Adipocyte (in vitro differentiated cells): ENCODE data around the gene GNPDA1.
"Not testable (repeated sequence)": the region's sequence is repeated elsewhere in the genome, so short reads cannot be mapped to it uniquely, and the experiment has no call there.

ENCODE experiments used
- DNase-seq: peaks from one replicate; pipeline ENCODE4 v3.0.0-alpha.2; 2015; ENCODE audit warnings: low read depth
- H3K27me3 ChIP-seq: replicated peaks from 2 replicates; pipeline ENCODE4 v1.7.0; 2013; ENCODE audit warnings: mild to moderate bottlenecking, low read length, moderate library complexity; ENCODE audit not compliant: control insufficient read depth, insufficient read depth
- H3K36me3 ChIP-seq: 2 replicates; pipeline ENCODE4 v1.7.0; 2013; ENCODE audit warnings: low read length, mild to moderate bottlenecking, moderate library complexity; ENCODE audit not compliant: control insufficient read depth, insufficient read depth, severe bottlenecking
- H3K4me1 ChIP-seq: 2 replicates; pipeline ENCODE4 v1.7.0; 2013; ENCODE audit warnings: mild to moderate bottlenecking, low read length, moderate library complexity; ENCODE audit not compliant: control insufficient read depth, insufficient read depth
- H3K4me3 ChIP-seq: 2 replicates; pipeline ENCODE4 v1.7.0; 2013; ENCODE audit warnings: mild to moderate bottlenecking, low read length, moderate library complexity
- H3K9ac ChIP-seq: 2 replicates; pipeline ENCODE4 v1.7.0; 2013; ENCODE audit warnings: mild to moderate bottlenecking, low read length, moderate library complexity
- H3K9me3 ChIP-seq: 2 replicates; pipeline ENCODE4 v1.7.0; 2013; ENCODE audit warnings: mild to moderate bottlenecking, low read length, moderate library complexity; ENCODE audit not compliant: control insufficient read depth

GNPDA1 gene

GRCh38 chr5:142012792-142013388 is at the start of gene GNPDA1:
TSS of gene GNPDA1 (minus strand) at chr5:142013027. CDS start at chr5:142012035, 992 bp downstream.
- H3K36me3 ChIP-seq, result peaks cover 6% of the 10 kb centered on the region
- no peaks in the 10 kb centered on the region for H3K27me3 ChIP-seq
- peaks cover 22% of the 10 kb centered on the region for H3K4me1 ChIP-seq
- DNase-seq, result peak; percentile 92
- no peaks in the 10 kb centered on the region for H3K9me3 ChIP-seq
- H3K9ac ChIP-seq, result peak within 1 kb of the TSS; percentile 93
- peak within 1 kb of the TSS; percentile 94 for H3K4me3 ChIP-seq

- no peak overlapping the region for H3K4me3 ChIP-seq
- H3K9me3 ChIP-seq, result no peaks in the 10 kb centered on the region
- no peaks in the 10 kb centered on the region for H3K27me3 ChIP-seq
- peaks cover 59% of the 10 kb centered on the region for H3K4me1 ChIP-seq
- no peak for DNase-seq
- H3K9ac ChIP-seq, result no peak overlapping the region
- no peaks in the 10 kb centered on the region for H3K36me3 ChIP-seq
Observed at GRCh38 chr5:142059304-142059940, 46.6 kb upstream of the GNPDA1 start.

- Histone ChIP-seq H3K9ac (no peak overlapping the region), H3K4me1 (peaks cover 60% of the 10 kb centered on the region), H3K4me3 (no peak overlapping the region), H3K36me3 (no peaks in the 10 kb centered on the region), H3K27me3 (no peaks in the 10 kb centered on the region), H3K9me3 (no peaks in the 10 kb centered on the region)
- no peak for DNase-seq
Observed at GRCh38 chr5:142057697-142058056, 44.9 kb upstream of the GNPDA1 start.

GRCh38 chr5:142056816-142057696 is 44.2 kb upstream of the GNPDA1 start:
- no peaks in the 10 kb centered on the region for H3K36me3 ChIP-seq
- no peaks in the 10 kb centered on the region for H3K9me3 ChIP-seq
- peaks cover 60% of the 10 kb centered on the region for H3K4me1 ChIP-seq
- H3K9ac ChIP-seq, result peak overlapping the region; percentile 47
- no peaks in the 10 kb centered on the region for H3K27me3 ChIP-seq
- DNase-seq, result no peak
- H3K4me3 ChIP-seq, result no peak overlapping the region

GRCh38 chr5:142055301-142055700 is 42.5 kb upstream of the GNPDA1 start:
- peaks cover 56% of the 10 kb centered on the region for H3K4me1 ChIP-seq
- H3K9me3 ChIP-seq, result no peaks in the 10 kb centered on the region
- H3K9ac ChIP-seq, result no peak overlapping the region
- H3K27me3 ChIP-seq, result no peaks in the 10 kb centered on the region
- no peak for DNase-seq
- no peak overlapping the region for H3K4me3 ChIP-seq
- no peaks in the 10 kb centered on the region for H3K36me3 ChIP-seq

GRCh38 chr5:142053426-142054151 is 40.8 kb upstream of the GNPDA1 start:
- DNase-seq, result peak; percentile 69
- H3K9me3 ChIP-seq, result no peaks in the 10 kb centered on the region
- no peaks in the 10 kb centered on the region for H3K27me3 ChIP-seq
- H3K4me1 ChIP-seq, result peaks cover 43% of the 10 kb centered on the region
- peak overlapping the region; percentile 67 for H3K9ac ChIP-seq
- H3K36me3 ChIP-seq, result no peaks in the 10 kb centered on the region
- peak overlapping the region; percentile 29 for H3K4me3 ChIP-seq

- H3K36me3 ChIP-seq, H3K9ac ChIP-seq, H3K27me3 ChIP-seq, H3K9me3 ChIP-seq, DNase-seq, H3K4me3 ChIP-seq: not testable (repeated sequence)
- H3K4me1 ChIP-seq, result peaks cover 29% of the 10 kb centered on the region
Observed at GRCh38 chr5:142052026-142052425, 39.2 kb upstream of the GNPDA1 start.

- H3K9me3 ChIP-seq, result peaks cover 4% of the 10 kb centered on the region
- no peak for DNase-seq
- no peaks in the 10 kb centered on the region for H3K36me3 ChIP-seq
- no peak overlapping the region for H3K9ac ChIP-seq
- H3K4me1 ChIP-seq, result peaks cover 6% of the 10 kb centered on the region
- H3K27me3 ChIP-seq, result no peaks in the 10 kb centered on the region
- no peak overlapping the region for H3K4me3 ChIP-seq
Observed at GRCh38 chr5:142048272-142048671, 35.4 kb upstream of the GNPDA1 start.

GRCh38 chr5:142046191-142046590 is 33.4 kb upstream of the GNPDA1 start:
- peaks cover 4% of the 10 kb centered on the region for H3K9me3 ChIP-seq
- H3K36me3 ChIP-seq, result no peaks in the 10 kb centered on the region
- H3K27me3 ChIP-seq, result no peaks in the 10 kb centered on the region
- no peak for DNase-seq
- no peak overlapping the region for H3K9ac ChIP-seq
- no peaks in the 10 kb centered on the region for H3K4me1 ChIP-seq
- no peak overlapping the region for H3K4me3 ChIP-seq

GRCh38 chr5:142040881-142041280 is 28.1 kb upstream of the GNPDA1 start:
- H3K27me3 ChIP-seq, H3K9ac ChIP-seq, DNase-seq: not testable (repeated sequence)

GRCh38 chr5:142040285-142040684 is 27.5 kb upstream of the GNPDA1 start:
- Histone ChIP-seq H3K4me3 (no peak overlapping the region), H3K27me3 (no peaks in the 10 kb centered on the region)
- no peak for DNase-seq

More at GRCh38 chr5:142040881-142041280, 28.1 kb upstream of the GNPDA1 start:
- not testable (repeated sequence) for H3K36me3 ChIP-seq, H3K9me3 ChIP-seq, H3K4me3 ChIP-seq, H3K4me1 ChIP-seq

More at GRCh38 chr5:142040285-142040684, 27.5 kb upstream of the GNPDA1 start:
- Histone ChIP-seq H3K4me1 (no peaks in the 10 kb centered on the region), H3K9me3 (peaks cover 4% of the 10 kb centered on the region), H3K9ac (no peak overlapping the region), H3K36me3 (no peaks in the 10 kb centered on the region)
